ENCODE data around the gene PROC.

The PROC gene

DNA sequence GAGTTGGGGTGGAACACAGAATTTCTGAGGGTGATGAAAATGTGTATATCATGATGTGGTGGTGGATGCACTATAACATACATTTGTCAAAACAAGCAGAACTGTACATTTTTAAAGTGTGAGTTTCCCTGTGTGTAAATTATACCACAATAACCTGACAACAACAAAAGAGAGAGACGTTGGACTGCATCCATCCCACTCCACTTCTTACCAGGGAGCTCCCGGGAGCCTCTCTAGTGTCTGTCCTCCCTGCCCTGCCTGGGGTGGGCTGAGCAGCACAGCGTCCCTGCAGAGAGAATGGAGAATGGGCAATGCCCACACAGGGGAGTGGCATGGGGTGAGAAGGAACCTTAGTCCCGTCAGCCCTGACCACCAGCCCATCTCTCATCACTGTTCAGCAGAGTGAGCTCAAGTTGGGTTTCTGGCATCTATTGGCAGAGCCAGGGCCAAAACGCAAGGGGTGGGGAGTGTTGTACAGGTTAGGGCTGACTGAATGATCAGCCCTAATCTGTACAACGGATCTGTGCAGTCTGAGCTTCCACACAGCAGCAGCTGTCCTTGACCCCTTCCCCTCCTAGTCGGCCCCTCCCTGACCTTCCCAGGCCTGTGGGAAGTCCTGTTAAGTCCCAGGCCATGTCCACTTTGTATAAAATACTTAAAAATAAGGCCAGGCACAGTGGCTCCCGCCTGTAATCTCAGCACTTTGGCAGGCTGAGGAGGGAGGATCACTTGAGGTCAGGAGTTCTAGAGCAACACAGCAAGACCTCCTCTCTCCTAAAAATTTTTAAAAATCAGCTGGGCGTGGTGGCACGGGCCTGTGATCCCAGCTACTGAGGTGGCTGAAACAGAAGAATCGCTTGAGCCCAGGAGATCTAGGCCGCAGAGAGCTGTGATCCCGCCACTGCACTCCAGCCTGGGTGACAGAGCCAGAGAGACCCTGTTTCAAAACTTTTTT is 3.3 kb upstream of the PROC start:
- no peak for DNase-seq (ENCODE audit: low read depth)

DNA sequence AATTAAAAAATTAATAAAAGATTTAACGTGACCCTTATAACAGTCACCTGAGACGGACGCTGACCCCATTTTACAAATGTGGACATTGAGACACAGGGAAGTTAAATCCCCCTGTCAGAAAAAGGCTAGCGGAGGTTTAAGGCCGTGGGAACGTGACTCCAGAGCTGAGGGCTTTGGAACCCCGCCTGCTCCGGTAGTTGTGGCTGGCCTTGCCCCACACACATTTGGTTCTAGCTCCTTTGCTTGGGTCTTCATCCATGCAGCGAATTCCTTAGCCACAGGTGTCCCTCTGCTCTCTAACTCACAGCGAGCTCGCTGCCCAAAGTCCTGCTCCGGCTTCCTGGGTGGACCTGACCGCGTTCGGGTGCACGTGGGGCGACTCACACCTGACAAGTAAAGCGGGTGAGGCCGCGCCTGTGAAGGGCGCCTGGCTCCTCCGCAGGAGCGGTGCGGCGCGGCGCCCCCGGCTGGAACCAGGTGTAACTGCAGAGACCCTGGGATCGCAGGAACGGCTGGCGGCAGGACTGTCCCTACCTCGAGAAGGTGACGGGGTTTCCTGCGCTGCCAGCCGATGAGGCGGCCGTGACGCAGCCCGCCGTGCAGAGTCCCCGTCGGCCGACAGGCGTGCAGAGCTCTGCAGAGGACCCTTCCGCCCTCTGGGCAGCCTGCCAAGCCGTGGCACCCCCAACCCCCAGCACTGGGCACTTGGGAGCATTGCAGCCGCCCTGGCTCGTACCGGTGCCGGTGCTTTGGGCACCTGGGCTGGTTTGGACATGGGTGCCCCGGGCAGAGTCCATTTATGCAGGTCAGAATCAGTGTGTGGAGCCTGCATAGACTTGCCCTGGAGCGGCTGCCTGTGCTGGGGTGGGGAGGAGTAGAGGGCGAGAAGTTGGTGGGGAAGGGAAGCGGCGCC is 2.4 kb upstream of the PROC start:
- peak; percentile 75 for DNase-seq (ENCODE audit: low read depth)

DNA sequence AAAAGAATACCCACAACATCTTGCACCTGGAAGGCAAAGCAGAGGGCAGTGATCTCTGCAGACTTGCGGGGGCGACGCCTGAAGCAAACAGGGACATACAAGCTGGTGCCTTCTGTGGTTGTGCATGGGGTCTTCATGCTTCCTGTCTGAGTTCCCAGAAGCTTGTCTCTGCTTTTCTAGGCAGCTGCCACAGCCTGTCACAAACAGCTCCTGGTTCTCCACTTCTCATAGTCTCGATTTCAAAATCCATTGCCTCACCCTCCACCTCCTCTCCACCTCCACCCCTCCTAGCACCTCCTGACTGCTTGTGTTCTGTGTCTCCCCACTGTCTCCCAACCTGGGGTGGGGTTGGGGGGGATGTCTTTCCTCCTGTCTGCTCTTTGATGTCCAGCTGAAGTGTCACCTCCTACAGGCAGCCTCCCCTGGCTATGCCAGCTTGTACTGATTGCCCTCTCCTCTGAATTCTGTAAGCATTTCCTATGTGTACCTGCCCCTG is 1.7 kb upstream of the PROC start:
- DNase-seq (ENCODE audit: low read depth) = no peak

DNA sequence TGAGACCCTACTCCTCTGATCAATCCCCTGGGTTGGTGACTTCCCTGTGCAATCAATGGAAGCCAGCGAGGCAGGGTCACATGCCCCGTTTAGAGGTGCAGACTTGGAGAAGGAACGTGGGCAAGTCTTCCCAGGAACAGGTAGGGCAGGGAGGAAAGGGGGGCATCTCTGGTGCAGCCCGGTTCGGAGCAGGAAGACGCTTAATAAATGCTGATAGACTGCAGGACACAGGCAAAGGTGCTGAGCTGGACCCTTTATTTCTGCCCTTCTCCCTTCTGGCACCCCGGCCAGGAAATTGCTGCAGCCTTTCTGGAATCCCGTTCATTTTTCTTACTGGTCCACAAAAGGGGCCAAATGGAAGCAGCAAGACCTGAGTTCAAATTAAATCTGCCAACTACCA is 821 bp upstream of the PROC start:
- no peak for DNase-seq (ENCODE audit: low read depth)

DNA sequence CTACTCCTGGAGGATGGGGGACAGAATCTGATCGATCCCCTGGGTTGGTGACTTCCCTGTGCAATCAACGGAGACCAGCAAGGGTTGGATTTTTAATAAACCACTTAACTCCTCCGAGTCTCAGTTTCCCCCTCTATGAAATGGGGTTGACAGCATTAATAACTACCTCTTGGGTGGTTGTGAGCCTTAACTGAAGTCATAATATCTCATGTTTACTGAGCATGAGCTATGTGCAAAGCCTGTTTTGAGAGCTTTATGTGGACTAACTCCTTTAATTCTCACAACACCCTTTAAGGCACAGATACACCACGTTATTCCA is 844 bp downstream of the PROC start:
- DNase-seq (ENCODE audit: low read depth) = no peak

DNA sequence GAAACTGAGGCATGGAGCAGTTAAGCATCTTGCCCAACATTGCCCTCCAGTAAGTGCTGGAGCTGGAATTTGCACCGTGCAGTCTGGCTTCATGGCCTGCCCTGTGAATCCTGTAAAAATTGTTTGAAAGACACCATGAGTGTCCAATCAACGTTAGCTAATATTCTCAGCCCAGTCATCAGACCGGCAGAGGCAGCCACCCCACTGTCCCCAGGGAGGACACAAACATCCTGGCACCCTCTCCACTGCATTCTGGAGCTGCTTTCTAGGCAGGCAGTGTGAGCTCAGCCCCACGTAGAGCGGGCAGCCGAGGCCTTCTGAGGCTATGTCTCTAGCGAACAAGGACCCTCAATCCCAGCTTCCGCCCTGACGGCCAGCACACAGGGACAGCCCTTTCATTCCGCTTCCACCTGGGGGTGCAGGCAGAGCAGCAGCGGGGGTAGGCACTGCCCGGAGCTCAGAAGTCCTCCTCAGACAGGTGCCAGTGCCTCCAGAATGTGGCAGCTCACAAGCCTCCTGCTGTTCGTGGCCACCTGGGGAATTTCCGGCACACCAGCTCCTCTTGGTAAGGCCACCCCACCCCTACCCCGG is 1.3 kb downstream of the PROC start:
- DNase-seq (ENCODE audit: low read depth) = no peak

DNA sequence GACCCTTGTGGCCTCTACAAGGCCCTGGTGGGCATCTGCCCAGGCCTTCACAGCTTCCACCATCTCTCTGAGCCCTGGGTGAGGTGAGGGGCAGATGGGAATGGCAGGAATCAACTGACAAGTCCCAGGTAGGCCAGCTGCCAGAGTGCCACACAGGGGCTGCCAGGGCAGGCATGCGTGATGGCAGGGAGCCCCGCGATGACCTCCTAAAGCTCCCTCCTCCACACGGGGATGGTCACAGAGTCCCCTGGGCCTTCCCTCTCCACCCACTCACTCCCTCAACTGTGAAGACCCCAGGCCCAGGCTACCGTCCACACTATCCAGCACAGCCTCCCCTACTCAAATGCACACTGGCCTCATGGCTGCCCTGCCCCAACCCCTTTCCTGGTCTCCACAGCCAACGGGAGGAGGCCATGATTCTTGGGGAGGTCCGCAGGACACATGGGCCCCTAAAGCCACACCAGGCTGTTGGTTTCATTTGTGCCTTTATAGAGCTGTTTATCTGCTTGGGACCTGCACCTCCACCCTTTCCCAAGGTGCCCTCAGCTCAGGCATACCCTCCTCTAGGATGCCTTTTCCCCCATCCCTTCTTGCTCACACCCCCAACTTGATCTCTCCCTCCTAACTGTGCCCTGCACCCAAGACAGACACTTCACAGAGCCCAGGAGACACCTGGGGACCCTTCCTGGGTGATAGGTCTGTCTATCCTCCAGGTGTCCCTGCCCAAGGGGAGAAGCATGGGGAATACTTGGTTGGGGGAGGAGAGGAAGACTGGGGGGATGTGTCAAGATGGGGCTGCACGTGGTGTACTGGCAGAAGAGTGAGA is 2.0 kb downstream of the PROC start:
- DNase-seq (ENCODE audit: low read depth) = no peak

DNA sequence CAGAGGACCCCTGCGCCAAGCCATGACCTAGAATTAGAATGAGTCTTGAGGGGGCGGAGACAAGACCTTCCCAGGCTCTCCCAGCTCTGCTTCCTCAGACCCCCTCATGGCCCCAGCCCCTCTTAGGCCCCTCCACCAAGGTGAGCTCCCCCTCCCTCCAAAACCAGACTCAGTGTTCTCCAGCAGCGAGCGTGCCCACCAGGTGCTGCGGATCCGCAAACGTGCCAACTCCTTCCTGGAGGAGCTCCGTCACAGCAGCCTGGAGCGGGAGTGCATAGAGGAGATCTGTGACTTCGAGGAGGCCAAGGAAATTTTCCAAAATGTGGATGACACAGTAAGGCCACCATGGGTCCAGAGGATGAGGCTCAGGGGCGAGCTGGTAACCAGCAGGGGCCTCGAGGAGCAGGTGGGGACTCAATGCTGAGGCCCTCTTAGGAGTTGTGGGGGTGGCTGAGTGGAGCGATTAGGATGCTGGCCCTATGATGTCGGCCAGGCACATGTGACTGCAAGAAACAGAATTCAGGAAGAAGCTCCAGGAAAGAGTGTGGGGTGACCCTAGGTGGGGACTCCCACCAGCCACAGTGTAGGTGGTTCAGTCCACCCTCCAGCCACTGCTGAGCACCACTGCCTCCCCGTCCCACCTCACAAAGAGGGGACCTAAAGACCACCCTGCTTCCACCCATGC is 3.0 kb downstream of the PROC start:
- no peak for DNase-seq (ENCODE audit: low read depth)

DNA sequence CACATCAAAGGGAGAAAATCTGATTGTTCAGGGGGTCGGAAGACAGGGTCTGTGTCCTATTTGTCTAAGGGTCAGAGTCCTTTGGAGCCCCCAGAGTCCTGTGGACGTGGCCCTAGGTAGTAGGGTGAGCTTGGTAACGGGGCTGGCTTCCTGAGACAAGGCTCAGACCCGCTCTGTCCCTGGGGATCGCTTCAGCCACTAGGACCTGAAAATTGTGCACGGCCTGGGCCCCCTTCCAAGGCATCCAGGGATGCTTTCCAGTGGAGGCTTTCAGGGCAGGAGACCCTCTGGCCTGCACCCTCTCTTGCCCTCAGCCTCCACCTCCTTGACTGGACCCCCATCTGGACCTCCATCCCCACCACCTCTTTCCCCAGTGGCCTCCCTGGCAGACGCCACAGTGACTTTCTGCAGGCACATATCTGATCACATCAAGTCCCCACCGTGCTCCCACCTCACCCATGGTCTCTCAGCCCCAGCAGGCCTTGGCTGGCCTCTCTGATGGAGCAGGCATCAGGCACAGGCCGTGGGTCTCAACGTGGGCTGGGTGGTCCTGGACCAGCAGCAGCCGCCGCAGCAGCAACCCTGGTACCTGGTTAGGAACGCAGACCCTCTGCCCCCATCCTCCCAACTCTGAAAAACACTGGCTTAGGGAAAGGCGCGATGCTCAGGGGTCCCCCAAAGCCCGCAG is 3.8 kb downstream of the PROC start:
- no peak for DNase-seq (ENCODE audit: low read depth)

DNA sequence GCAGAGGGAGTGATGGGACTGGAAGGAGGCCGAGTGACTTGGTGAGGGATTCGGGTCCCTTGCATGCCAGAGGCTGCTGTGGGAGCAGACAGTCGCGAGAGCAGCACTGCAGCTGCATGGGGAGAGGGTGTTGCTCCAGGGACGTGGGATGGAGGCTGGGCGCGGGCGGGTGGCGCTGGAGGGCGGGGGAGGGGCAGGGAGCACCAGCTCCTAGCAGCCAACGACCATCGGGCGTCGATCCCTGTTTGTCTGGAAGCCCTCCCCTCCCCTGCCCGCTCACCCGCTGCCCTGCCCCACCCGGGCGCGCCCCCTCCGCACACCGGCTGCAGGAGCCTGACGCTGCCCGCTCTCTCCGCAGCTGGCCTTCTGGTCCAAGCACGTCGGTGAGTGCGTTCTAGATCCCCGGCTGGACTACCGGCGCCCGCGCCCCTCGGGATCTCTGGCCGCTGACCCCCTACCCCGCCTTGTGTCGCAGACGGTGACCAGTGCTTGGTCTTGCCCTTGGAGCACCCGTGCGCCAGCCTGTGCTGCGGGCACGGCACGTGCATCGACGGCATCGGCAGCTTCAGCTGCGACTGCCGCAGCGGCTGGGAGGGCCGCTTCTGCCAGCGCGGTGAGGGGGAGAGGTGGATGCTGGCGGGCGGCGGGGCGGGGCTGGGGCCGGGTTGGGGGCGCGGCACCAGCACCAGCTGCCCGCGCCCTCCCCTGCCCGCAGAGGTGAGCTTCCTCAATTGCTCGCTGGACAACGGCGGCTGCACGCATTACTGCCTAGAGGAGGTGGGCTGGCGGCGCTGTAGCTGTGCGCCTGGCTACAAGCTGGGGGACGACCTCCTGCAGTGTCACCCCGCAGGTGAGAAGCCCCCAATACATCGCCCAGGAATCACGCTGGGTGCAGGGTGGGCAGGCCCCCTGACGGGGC is 4.6 kb downstream of the PROC start:
- no peak for DNase-seq (ENCODE audit: low read depth)

DNA sequence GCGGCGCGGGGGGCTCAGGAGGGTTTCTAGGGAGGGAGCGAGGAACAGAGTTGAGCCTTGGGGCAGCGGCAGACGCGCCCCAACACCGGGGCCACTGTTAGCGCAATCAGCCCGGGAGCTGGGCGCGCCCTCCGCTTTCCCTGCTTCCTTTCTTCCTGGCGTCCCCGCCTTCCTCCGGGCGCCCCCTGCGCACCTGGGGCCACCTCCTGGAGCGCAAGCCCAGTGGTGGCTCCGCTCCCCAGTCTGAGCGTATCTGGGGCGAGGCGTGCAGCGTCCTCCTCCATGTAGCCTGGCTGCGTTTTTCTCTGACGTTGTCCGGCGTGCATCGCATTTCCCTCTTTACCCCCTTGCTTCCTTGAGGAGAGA is 5.2 kb downstream of the PROC start:
- no peak for DNase-seq (ENCODE audit: low read depth)

DNA sequence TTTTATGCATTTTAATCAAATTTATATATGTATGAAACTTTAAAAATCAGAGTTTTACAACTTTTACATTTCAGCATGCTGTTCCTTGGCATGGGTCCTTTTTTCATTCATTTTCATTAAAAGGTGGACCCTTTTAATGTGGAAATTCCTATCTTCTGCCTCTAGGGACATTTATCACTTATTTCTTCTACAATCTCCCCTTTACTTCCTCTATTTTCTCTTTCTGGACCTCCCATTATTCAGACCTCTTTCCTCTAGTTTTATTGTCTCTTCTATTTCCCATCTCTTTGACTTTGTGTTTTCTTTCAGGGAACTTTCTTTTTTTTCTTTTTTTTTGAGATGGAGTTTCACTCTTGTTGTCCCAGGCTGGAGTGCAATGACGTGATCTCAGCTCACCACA is 5.7 kb downstream of the PROC start:
- no peak for DNase-seq (ENCODE audit: low read depth)

DNA sequence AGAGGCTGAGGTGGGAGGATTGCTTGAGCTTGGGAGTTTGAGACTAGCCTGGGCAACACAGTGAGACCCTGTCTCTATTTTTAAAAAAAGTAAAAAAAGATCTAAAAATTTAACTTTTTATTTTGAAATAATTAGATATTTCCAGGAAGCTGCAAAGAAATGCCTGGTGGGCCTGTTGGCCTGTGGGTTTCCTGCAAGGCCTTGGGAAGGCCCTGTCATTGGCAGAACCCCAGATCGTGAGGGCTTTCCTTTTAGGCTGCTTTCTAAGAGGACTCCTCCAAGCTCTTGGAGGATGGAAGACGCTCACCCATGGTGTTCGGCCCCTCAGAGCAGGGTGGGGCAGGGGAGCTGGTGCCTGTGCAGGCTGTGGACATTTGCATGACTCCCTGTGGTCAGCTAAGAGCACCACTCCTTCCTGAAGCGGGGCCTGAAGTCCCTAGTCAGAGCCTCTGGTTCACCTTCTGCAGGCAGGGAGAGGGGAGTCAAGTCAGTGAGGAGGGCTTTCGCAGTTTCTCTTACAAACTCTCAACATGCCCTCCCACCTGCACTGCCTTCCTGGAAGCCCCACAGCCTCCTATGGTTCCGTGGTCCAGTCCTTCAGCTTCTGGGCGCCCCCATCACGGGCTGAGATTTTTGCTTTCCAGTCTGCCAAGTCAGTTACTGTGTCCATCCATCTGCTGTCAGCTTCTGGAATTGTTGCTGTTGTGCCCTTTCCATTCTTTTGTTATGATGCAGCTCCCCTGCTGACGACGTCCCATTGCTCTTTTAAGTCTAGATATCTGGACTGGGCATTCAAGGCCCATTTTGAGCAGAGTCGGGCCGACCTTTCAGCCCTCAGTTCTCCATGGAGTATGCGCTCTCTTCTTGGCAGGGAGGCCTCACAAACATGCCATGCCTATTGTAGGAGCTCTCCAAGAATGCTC is 6.6 kb downstream of the PROC start:
- DNase-seq (ENCODE audit: low read depth) = no peak

DNA sequence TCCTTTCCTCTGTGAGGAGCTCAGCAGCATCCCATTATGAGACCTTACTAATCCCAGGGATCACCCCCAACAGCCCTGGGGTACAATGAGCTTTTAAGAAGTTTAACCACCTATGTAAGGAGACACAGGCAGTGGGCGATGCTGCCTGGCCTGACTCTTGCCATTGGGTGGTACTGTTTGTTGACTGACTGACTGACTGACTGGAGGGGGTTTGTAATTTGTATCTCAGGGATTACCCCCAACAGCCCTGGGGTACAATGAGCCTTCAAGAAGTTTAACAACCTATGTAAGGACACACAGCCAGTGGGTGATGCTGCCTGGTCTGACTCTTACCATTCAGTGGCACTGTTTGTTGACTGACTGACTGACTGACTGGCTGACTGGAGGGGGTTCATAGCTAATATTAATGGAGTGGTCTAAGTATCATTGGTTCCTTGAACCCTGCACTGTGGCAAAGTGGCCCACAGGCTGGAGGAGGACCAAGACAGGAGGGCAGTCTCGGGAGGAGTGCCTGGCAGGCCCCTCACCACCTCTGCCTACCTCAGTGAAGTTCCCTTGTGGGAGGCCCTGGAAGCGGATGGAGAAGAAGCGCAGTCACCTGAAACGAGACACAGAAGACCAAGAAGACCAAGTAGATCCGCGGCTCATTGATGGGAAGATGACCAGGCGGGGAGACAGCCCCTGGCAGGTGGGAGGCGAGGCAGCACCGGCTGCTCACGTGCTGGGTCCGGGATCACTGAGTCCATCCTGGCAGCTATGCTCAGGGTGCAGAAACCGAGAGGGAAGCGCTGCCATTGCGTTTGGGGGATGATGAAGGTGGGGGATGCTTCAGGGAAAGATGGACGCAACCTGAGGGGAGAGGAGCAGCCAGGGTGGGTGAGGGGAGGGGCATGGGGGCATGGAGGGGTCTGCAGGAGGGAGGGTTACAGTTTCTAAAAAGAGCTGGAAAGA is 7.6 kb downstream of the PROC start:
- DNase-seq (ENCODE audit: low read depth) = no peak

DNA sequence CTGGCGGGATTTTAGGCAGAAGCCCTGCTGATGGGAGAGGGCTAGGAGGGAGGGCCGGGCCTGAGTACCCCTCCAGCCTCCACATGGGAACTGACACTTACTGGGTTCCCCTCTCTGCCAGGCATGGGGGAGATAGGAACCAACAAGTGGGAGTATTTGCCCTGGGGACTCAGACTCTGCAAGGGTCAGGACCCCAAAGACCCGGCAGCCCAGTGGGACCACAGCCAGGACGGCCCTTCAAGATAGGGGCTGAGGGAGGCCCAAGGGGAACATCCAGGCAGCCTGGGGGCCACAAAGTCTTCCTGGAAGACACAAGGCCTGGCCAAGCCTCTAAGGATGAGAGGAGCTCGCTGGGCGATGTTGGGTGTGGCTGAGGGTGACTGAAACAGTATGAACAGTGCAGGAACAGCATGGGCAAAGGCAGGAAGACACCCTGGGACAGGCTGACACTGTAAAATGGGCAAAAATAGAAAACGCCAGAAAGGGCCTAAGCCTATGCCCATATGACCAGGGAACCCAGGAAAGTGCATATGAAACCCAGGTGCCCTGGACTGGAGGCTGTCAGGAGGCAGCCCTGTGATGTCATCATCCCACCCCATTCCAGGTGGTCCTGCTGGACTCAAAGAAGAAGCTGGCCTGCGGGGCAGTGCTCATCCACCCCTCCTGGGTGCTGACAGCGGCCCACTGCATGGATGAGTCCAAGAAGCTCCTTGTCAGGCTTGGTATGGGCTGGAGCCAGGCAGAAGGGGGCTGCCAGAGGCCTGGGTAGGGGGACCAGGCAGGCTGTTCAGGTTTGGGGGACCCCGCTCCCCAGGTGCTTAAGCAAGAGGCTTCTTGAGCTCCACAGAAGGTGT is 8.5 kb downstream of the PROC start:
- no peak for DNase-seq (ENCODE audit: low read depth)

DNA sequence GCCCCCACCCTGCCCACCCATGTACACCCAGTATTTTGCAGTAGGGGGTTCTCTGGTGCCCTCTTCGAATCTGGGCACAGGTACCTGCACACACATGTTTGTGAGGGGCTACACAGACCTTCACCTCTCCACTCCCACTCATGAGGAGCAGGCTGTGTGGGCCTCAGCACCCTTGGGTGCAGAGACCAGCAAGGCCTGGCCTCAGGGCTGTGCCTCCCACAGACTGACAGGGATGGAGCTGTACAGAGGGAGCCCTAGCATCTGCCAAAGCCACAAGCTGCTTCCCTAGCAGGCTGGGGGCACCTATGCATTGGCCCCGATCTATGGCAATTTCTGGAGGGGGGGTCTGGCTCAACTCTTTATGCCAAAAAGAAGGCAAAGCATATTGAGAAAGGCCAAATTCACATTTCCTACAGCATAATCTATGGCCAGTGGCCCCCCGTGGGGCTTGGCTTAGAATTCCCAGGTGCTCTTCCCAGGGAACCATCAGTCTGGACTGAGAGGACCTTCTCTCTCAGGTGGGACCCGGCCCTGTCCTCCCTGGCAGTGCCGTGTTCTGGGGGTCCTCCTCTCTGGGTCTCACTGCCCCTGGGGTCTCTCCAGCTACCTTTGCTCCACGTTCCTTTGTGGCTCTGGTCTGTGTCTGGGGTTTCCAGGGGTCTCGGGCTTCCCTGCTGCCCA is 9.3 kb downstream of the PROC start:
- no peak for DNase-seq (ENCODE audit: low read depth)

Measured in stimulated activated CD4-positive, alpha-beta T cell treated with anti-CD3 and anti-CD28 coated beads, Interleukin-2, amount 100 ng/mL, for 4 hours (primary cell).